HG03469 (cell line): ENCODE data around the gene PTPRT.
A peak's percentile ranks its signal among the peaks of the same experiment; 100 is the strongest.

ENCODE experiments used
- ATAC-seq: cut with Tn5 transposase; IDR thresholded peaks from one replicate; pipeline ENCODE4 v1.9.1; 2021; ENCODE audit warnings: mild to moderate bottlenecking, moderate library complexity, moderate number of reproducible peaks; ENCODE audit not compliant: unreplicated experiment

PTPRT gene

DNA sequence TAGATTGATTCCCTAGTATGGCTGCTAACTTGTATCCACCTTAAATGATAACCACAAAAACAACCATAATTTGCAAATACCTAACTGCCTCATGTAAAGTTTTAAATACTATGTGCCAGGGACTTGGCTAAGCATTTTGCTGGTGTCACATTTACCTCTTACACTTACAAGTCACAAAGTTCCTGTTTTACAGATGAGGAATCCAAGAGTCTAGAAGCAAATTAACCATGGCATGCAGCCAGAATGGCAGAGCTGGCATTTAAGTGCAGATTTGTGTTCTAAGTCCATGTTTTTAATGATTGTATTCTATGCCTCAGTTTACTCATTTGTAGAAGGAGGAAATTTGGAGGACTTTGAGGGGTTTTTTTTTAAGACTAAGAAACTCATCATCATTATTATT lies 696.7 kb downstream of the PTPRT start:
- no peak for ATAC-seq

DNA sequence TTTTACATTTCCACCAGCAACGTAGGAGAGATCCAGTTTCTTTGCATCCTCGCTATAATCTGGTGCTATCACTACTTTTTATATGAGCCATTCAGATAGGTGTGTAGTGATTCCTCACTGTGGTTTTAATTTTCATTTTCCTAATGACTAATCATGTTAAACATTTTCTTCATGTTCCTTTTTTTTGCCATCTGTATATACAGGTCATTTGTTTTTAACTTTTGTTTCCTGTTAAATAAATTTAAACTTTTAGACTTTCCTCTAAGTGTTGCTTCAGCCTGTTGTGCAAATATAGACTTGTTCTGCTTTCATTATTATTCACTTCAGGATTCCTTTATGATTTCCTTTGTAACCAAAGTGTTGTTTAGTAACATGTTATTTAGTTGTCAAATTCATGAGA lies 697.4 kb downstream of the PTPRT start:
- ATAC-seq, result peak; percentile 65

DNA sequence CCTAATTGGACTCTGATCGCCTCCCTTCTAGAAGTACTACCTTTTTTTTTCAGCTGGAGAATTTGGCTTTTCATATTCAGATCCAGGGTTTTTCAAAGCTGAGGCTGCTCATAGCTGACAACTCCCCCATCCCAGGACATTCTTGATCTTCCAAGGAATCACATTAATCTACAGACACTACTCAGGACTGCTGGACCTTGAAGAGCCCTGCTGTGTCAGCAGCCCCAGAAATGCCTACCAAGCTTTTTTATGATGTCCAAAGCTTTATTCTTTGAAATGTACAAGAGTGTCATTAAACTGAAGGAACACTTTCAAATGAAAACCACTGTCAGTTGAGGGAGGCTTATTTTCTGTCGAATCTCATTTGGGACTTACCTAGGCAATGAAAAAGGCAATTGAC lies 704.1 kb downstream of the PTPRT start:
- no peak for ATAC-seq

DNA sequence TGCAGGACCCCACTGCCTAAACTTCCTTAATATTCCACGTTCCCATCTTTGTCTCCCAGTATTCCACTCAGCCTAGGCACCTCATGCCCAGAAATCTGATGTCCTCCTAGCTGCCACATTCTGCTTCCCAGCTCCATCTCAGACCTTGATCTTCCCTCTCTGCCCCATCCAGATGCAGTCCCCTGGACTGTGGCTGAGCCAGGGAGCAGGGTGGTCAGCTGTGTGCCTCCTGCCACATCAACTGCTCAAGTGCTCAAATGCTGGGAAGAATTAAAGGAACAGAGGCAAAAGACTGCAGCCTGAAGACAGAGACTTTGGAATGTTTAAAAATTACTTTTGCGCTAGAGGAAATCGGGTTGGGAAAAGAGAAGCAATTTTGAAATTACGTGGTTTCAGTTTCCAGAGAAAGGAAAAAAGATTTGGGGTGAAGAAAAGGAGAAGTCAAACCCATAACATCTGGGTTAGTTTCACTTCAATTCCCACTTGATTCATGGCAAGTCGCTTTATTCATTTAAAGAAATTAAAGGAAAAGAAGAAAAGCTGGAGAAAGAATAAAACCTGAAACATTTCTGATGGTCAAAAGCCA lies 704.8 kb downstream of the PTPRT start:
- ATAC-seq, result no peak

DNA sequence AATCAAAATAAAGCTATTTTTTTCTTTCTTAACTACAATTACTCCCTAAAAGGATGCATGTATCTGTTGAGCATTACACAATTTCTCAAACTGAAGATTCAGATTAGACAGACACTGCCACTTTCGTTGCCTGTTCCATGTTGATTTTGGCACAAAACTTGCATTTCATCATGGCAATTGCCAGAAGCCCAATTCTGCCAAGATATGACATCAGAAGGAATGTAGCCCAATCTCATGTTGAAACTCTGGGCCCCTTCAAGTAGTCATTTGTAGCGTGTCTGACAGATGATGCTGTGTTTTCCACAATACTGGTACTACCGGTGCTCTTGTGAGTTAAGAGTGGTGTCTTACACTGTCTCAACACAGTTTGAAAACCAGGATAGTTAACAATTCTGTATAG lies 705.4 kb downstream of the PTPRT start:
- no peak for ATAC-seq

DNA sequence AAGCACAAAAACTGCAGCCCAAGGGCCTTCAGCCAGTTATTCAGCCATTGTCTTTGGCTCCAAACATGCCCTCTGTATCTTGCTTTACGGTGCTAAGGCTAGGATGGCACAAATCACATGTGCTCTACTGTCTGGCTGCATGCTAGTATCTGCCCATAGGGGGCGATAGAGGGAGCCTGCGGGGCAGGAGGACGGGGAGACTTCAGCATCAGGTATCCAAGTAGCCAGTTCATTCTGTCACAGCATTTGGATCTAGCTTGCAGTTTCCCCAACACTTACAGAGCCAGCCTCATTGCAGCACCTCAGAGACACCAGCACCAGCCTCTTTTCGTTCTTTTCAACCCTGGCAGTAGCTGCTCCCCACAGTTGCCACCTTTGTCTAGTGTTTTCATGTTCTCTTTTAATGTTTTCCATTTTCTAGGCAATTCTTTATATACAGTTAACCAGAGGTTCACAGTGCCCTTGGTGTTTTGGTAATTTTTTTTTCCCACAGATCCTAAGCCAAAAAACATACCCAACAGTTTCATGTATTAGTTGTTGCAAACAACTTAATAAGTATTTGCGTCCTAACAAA lies 705.9 kb downstream of the PTPRT start:
- ATAC-seq, result no peak

DNA sequence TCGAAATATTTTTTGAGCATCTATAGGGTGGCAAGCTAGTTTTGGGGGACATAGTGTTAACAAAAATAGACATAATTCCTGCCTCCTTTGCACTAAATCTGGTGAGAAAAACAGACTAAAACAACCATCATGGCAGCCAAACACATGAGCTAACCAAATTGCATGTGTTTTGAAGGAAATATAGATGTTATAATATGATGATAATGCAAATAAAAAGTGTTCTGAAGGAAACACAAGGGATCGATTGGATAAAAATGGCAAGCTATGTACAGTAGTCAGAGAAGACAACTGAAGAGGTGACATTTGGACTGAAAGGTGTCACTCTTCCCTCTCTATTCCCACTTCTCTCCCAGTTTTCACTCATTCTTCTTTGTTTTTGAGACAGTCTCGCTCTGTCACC lies 706.9 kb downstream of the PTPRT start:
- ATAC-seq, result no peak

DNA sequence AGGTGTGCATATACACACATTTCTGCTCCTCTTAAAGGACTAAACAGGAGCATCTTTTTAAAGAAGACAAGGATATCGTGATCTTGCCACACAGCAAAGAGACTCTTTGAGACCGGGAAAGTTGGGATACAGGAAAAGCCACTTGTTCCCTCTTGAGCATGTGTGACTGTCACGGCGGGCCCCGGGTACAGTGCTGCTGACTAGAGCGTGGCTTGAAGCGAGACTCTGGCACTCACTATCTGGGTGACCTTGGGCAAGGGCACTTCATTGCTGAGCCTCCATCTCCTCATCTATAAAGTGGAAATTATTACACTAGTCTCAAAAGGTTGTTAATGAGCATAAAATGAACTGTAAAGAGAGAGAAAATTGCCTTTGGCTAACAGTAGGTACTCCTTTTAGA lies 713.9 kb downstream of the PTPRT start:
- ATAC-seq, result no peak

DNA sequence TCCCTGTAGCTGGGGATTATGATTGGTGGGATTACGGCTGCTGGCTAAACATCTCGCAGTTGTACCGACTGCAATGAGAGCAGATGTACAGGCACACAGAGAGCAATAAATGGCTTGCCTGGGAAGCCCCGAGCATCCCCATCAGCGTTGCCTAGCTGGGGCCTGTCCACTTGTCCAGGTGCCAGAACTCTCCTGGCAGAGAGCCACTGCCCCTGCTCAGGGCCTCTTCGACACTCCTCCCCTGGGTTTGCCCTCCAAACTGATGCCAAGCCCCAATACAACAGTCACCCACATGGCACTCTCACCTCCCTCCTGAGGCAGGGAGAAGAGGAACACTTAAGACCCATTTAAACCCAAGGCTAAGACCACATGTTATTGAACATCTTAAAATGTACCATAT lies 715.1 kb downstream of the PTPRT start:
- ATAC-seq, result no peak

DNA sequence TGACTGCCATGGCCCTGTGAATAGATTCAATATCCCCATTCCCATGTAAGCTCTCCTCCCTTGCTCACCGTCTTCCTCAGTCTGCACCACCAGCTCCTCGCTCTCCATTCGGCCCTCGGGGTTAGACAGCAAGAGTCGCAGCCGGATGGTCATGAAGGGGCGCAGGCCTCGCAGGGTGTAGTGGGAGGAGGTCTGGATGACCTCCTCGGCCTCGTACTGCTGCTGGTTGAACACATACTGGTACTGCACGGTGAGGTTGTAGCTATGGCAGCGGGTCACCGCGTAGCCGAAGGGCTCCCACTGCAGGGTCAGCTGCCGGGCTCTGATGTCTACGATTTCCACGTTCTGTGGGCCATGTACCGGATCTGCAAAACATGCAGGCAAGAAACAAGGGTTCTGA lies 717.5 kb downstream of the PTPRT start:
- ATAC-seq, result no peak

DNA sequence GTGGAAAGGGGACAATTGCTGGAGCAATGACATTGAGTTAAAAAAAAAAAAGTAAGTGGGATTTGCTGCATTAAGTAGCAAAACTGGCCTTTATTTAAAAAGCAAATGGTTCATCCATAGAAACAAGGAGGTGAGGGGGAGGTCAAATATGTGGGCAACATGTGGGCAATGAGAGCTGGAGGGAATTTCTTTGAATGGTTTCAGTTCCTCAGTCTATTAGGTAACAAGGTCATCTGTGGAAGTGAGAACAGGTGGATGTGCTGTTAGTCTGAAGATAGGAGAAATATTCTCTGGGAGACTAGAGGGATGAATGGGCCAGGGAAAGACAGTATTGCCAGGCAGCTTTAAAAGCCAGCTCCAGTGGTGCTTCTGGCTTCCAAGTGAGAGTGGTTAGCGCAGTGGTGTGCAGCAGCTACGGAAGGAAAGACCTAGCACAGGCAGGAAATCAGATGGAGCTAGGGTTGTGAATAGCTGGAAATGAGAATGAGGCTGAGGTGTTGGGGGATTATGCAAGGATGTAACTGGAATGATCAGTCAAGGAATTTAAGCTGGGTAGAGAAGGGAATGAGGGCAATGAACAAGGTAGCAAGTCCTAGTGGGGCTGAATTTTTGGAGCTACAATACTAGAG lies 727.6 kb downstream of the PTPRT start:
- no peak for ATAC-seq

DNA sequence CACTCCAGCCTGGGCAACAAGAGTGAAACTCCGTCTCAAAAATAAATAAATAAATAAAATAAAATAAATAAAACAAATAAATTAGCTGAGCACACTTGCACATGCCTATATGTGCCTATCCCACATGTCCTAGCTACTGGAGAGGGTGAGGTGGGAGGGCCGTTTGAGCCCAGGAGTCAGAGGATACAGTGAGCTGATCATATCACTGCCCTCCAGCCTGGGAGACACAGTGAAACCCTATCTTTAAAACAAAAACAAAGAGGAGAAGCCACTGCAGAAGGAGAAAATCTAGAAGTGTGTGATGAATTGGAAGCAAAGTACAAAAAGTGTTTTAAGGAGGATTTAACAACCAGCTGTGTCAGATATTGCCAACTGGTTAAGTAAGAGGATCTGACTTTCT lies 728.4 kb downstream of the PTPRT start:
- no peak for ATAC-seq

DNA sequence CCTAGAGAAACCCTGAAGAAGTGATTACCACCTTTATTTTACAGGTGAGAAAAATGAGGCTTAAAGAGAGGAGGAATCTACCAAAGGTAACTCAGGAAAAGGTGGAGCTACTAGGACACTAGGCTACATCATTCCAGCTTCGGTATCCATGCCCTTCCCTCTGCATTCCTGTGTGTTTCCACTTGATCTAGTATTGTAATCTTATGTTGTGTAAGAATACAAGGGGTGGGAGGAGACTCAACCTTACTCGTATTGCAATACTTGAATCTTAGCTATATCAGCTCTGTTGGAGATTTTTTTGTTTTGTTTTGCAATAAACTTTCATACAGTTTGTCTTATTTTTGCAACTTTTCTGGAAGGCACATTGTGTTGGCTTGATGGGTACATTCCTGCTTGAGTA lies 742.4 kb downstream of the PTPRT start:
- ATAC-seq, result no peak

DNA sequence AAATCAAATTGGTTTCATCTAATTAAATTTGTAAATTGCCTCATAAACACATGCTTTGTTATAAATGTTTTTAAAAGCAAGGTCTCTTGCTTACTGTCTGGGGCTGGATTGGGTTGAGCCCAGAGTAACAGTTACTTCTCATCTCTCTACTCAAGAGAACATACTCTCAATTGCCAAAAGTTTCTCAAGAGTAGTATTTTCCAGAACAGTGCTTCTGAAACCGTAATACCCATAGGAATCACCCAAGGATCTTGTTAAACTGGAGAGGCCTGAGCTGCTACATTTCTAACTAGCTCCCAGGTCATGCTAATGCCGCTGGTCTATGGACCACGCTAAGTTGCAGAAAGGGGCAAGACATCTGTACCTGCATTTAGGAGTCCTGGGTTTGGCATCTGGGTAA lies 744.9 kb downstream of the PTPRT start:
- no peak for ATAC-seq

DNA sequence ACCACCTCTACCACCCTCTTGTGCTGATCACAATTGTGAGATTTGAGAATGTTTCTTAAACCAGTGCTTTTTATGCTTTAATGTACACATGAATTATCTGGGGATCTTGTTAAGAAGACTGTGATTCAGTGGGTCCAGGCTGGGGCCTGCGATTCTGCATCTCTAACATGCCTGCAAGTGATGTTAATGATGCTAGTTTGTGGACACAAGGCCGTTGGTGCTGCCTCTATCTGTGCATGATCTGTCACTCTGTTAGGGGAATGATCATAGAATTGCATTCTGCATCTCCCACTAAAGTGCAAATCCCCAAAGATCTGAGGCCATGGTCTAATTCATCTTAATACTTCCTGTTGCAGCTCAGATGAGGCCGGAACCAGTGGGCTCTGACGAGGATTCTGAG lies 746.5 kb downstream of the PTPRT start:
- ATAC-seq, result no peak

DNA sequence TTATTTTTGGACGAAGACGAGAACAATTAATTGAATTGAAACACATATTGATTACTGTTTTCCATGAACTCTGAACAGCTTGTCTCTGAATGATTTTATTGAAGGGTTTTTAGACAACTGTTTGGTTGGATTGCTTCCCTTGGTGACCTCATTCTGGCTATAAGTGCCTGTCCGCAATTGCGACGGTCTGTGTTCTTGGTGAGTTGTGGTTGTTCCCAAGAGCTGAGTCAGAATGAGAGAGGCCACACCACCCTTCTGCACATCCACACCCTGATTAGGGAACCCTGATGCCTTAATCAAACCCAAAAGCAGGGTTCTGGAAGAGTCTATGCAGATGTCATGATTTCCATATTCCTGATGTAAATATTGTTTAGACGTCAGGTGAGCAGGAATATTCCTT lies 747.0 kb downstream of the PTPRT start:
- no peak for ATAC-seq

DNA sequence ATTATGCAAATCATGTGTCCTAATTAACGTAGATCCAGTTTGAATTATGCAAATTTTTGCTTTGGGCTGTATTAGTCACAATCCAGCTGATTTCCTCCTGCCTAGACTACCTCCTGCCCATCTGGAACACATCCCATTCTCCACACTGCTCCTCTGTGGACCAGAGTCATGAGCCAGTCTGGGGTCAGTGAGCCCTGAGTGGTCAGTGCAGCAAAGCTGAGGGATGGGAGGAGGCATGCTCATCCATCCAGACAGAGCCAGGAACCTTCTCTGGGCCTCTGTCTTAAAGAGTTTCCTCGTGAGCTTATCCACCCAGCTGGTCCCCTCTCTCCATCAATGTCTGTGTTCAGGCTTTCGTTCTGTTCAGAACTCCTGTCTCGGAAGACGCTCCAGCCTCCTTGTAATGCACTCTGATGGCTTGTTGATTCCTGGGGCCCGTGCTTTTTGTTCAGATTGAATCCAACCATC lies 747.8 kb downstream of the PTPRT start:
- ATAC-seq, result no peak

DNA sequence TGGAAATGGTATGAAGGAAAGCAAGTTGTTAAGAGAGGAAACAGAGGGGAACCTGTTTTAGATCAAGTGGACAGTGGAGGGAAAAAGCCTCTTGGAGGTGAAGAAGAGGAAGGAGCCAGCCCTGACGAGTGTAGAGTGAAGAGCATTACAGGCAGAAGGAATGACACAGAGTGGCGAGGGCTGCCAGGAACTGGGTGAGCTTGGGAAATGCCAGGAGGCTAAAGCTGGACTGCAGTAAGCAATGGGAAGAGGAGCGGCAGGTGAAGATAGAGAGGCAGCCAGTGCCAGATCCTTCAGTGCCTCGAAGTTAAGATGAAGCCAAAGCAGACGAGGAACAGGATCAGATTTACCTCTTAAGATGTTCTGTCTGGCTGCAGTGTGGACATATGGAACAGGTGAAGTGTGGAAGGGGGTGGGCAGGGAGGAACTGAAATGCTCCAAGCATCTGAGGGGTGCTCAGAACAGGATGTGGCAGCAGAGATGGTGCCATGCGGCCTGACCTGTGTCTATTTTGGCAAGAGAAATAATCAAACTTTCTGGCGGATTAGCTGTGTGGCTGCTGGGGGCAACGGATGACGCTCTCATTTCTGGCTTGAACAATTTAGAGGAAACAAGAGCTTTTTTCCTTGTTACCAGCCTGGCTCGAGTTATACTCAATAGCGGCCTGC lies 748.4 kb downstream of the PTPRT start:
- ATAC-seq, result no peak

DNA sequence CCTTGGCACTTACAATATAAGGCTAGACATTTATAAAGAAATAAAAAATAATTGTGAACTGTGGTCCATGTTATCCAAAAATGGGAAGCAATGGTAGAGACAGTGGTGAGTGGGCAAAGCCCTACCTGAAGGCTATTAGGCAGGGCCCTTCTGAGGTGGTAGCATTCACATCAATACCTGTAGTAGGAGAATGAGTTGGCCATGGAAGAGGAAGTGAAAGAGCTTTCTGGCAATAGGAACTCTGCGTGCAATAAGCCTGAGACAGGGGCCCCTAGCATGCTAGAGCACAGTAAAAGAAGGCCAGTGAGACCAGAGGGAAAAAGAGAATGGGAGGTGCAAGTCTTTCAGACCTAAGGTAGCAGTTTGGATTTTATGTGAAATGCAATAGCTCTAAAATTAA lies 754.5 kb downstream of the PTPRT start:
- ATAC-seq, result peak; percentile 67

DNA sequence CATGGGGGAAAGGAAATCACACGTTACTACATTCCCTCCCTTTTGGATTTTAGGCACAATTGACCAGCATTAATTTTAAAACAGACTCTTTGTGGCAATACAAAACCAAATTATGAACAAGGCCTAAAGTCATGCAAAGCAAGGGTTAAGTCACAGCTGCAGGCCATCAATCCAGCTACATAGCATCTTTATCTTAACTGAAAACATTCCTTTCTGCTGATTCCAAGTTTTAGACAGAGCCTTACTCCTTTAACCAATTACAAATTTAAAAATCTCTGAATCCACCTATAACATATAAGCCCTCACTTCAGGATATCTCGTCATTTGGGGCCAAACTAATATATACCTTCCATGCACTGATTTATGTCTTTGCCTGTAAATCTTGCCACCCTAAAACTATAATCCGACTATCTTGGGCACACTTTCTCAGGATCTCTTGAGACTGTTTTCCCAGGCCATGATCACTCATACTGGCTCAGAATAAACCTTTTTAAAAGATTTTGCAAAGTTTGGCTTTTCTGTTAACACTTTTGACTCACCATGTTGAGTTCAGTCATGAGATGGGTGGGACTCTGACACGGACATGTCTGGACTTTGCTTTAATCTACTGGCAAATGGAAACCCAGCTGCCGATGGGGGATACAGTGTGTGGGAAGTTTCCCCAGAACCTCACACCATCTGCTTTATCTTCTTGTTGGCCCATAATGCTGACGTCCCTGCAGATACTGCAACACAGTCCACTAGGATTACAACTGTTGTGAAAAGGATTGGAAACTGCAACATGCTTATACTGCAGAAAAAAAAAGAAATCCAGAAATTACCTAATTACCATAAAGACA lies 757.0 kb downstream of the PTPRT start:
- no peak for ATAC-seq

DNA sequence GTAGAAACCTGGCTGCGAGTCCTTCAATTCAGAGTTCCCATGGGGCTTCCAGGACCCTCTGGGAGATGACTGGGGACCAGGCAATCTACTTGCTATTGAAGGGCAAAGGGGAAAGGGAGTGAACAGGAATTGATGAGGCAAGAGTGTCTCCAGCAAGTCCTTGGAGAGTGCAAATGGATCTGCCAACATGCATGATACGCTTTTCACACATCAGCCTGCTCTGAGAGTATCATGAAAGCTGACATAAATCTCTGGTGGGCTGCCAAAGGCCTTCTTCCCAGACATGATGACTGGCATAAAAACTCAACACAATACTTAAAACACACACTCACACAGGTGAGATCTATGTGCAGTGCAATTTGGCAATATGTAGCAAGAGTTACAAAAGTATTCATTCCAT lies 759.1 kb downstream of the PTPRT start:
- ATAC-seq, result no peak
